ENCODE measurements around the gene CFAP97D2.

- no peak for TF ChIP-seq CTCF (IDR thresholded peaks at IDR 0.05)
- TF ChIP-seq ZFX (IDR thresholded peaks at IDR 0.05; ENCODE audit: borderline replicate concordance), result no peak
These were observed 82.4 kb downstream of the CFAP97D2 start for GRCh38 chr13:114261328-114261965.

Measured in 22Rv1 (cell line).